ENCODE results near the gene TANGO2. TPM values are rescaled to one million over a fixed set of nuclear protein-coding genes. Genes with fewer than 3 reads are reported as not detected.

The TANGO2 gene
- total and polyA plus RNA-seq, 2 of the 8 experiments (the other 6 are each of a cell fraction or from before 2014, with no cell fraction given) = 10.1 to 18.4 TPM

- Histone ChIP-seq H3K4me3 (ENCODE audit: extremely low read depth in 1 of 4, insufficient read depth in 2 of 4, low read depth in 3 of 4, low read length in 4 of 4) (no peak overlapping the region), H3K36me3 (ENCODE audit: control insufficient read depth in 2 of 4, insufficient read depth in 4 of 4, low read length in 3 of 4) (no peaks in the 10 kb centered on the region), H3K23me2 (ENCODE audit: low read depth, low read length) (no peaks in the 10 kb centered on the region), H2BK20ac (ENCODE audit: low read length) (no peak overlapping the region), H3K9ac (replicated peaks in 1 of 4; ENCODE audit: extremely low read depth in 1 of 4, low read depth in 3 of 4, low read length in 3 of 4) (no peak overlapping the region), H2BK15ac (ENCODE audit: low read length) (no peak overlapping the region), H3K27me3 (replicated peaks in 1 of 4; ENCODE audit: control insufficient read depth in 3 of 4, extremely low read depth in 1 of 4, insufficient read depth in 3 of 4, low read length in 3 of 4) (no peaks in the 10 kb centered on the region), H3K79me2 (ENCODE audit: control insufficient read depth in 1 of 2, insufficient read depth in 2 of 2, low read length in 2 of 2) (no peaks in the 10 kb centered on the region), H2BK120ac (replicated peaks; ENCODE audit: low read depth, low read length) (no peak overlapping the region), H4K5ac (ENCODE audit: insufficient read length, low read depth, low read length) (no peak overlapping the region), H3K9me3 (ENCODE audit: insufficient read depth in 2 of 2, low read depth in 1 of 2, low read length in 1 of 2) (no peaks in the 10 kb centered on the region), H3K14ac (ENCODE audit: insufficient read length) (no peak overlapping the region), H3K18ac (ENCODE audit: extremely low read depth, low read length) (no peak overlapping the region), H4K20me1 (replicated peaks in 1 of 2; ENCODE audit: control insufficient read depth in 1 of 2, insufficient read depth in 2 of 2, low read length in 2 of 2) (peaks cover 1 to 4% of the 10 kb centered on the region in 2 experiments), H3K4ac (replicated peaks; ENCODE audit: insufficient read length, low read depth, low read length) (no peak overlapping the region), H3K56ac (replicated peaks; ENCODE audit: insufficient read length, low read depth, low read length) (no peak overlapping the region), H2AFZ (ENCODE audit: low read length) (no peak overlapping the region), H3K27ac (ENCODE audit: low read depth, low read length) (no peak overlapping the region), H2BK12ac (ENCODE audit: low read depth, low read length) (no peak overlapping the region), H3K23ac (ENCODE audit: insufficient read length) (no peak overlapping the region), H3K79me1 (ENCODE audit: low read depth, low read length) (no peaks in the 10 kb centered on the region), H4K8ac (ENCODE audit: extremely low read depth, insufficient read depth, low read length) (no peak overlapping the region), H4K91ac (replicated peaks; ENCODE audit: insufficient read length, low read length) (no peak overlapping the region), H3K4me1 (replicated peaks in 1 of 4; ENCODE audit: control insufficient read depth in 3 of 4, insufficient read depth in 4 of 4, low read length in 3 of 4) (no peaks in the 10 kb centered on the region), H2AK5ac (ENCODE audit: low read depth, low read length) (no peak overlapping the region), H2BK5ac (ENCODE audit: low read depth, low read length) (no peak overlapping the region), H3K4me2 (ENCODE audit: insufficient read depth in 1 of 2, low read depth in 2 of 2, low read length in 2 of 2) (no peak overlapping the region)
- POLR2A ChIA-PET (ENCODE audit: partially characterized antibody) = interaction anchor here (1.4 to 1.5 kb wide), 3 partner anchors 14 to 66 kb away, joined by 3 to 4 read pairs (median 3); no protein-coding TSS in a partner anchor
- CTCF ChIA-PET (ENCODE audit: partially characterized antibody) = interaction anchor here (0.7 to 1.7 kb wide), 4 partner anchors 9 to 69 kb away, joined by 3 to 5 read pairs (median 4); no protein-coding TSS in a partner anchor
- WGBS, 2 experiments (ENCODE audit: extremely low coverage in 1 of 2, insufficient coverage in 1 of 2, insufficient read length in 1 of 2, insufficient replicate concordance in 2 of 2, low coverage in 1 of 2, low lambda C conversion rate in 2 of 2, missing lambda C conversion rate in 1 of 2) = 96% methylated on average over 9 of the region's 9 CpGs; no CpG with 5 or more reads in 1 of the 2 experiments
- no peak for DNase-seq (ENCODE audit: low read depth in 1 of 2, low spot score in 2 of 2)
- FAIRE-seq = no peak
- TF ChIP-seq FOSL1 (IDR thresholded peaks at IDR 0.05; ENCODE audit: insufficient read depth, low read depth, low read length) (no peak), SIX5 (IDR thresholded peaks at IDR 0.05; ENCODE audit: low read depth, low read length) (no peak), YY1 (IDR thresholded peaks at IDR 0.05; ENCODE audit: low read depth, low read length) (no peak), NRF1 (IDR thresholded peaks at IDR 0.05; ENCODE audit: low read depth, low read length) (no peak), CBX8 (IDR thresholded peaks at IDR 0.05; ENCODE audit: borderline replicate concordance, low read depth, low read length) (no peak), SRF (IDR thresholded peaks at IDR 0.05; ENCODE audit: low read depth, low read length) (no peak), RNF2 (IDR thresholded peaks at IDR 0.05; ENCODE audit: borderline replicate concordance, low read depth, low read length, missing control alignments, poor library complexity, severe bottlenecking) (no peak), TBP (IDR thresholded peaks at IDR 0.05; ENCODE audit: low read depth, low read length) (no peak), KDM1A (IDR thresholded peaks at IDR 0.05; ENCODE audit: borderline replicate concordance, low read length) (no peak), SP1 (IDR thresholded peaks at IDR 0.05; ENCODE audit: low read depth, low read length) (no peak), GABPA (IDR thresholded peaks at IDR 0.05; ENCODE audit: borderline replicate concordance, insufficient read depth, low read length) (no peak), CBX5 (IDR thresholded peaks at IDR 0.05; ENCODE audit: low read depth, low read length) (no peak), RXRA (IDR thresholded peaks at IDR 0.05; ENCODE audit: insufficient read depth, low read depth, low read length) (no peak), ASH2L (IDR thresholded peaks at IDR 0.05; ENCODE audit: low read length) (no peak)
Measured at GRCh38 chr22:20039683-20040325, 18.9 kb downstream of the TANGO2 start.

All from H1 (cell line).